Left ventricle myocardium superior (tissue), 1 donor: ENCODE data around the gene ANGPT4. TPM values are rescaled to one million over a fixed set of nuclear protein-coding genes. Genes with fewer than 3 reads are reported as not detected.

Source experiments
- ATAC-seq: fragments of 200-7000 bp; cut with Tn5 transposase; one replicate; pipeline ENCODE4 v1.9.1; 2020; ENCODE audit warnings: mild to moderate bottlenecking, moderate library complexity
- DNase-seq: peaks from one replicate; pipeline ENCODE4 v3.0.0-alpha.2; 2020
- intact Hi-C: fragments of 100-400 bp; cut with micrococcal nuclease; formaldehyde crosslinking; loops from one replicate; pipeline ENCODE4 v1.11.0; 2022
- total RNA-seq: library from RNA; stranded (reverse); fragmentation: NEBNext Ultra II Directional; extraction: Animal tissue kit (Norgen Biotek cat#: 25700); gene quantifications from one replicate; pipeline ENCODE4 v1.2.1, GENCODE V29; 2021
- donor health status: DM: no; HTN: yes; CAD: no; lungs with severe emphysema.

The ANGPT4 gene
- total RNA-seq, 1 donor from 2014 or later, result 0.05 TPM

GRCh38 chr20:820323-820953, 95.7 kb downstream of the ANGPT4 start:
- intact Hi-C loops, result no loop called here
- DNase-seq, result no peak
- no peak for ATAC-seq

Other genes starting within 250 kb of the ANGPT4 start
- gene SCRT2, start 240.5 kb downstream of the ANGPT4 start, total RNA-seq, result not detected
- gene SLC52A3, start 147.8 kb downstream of the ANGPT4 start, total RNA-seq, result 1.9 TPM
- gene FAM110A, start 82.6 kb downstream of the ANGPT4 start, total RNA-seq, result 3.1 TPM
- 0.42 TPM for gene RSPO4, start 86.0 kb upstream of the ANGPT4 start, total RNA-seq
- 130 TPM for gene PSMF1, start 202.3 kb upstream of the ANGPT4 start, total RNA-seq